GM12801 (cell line): ENCODE measurements around the gene CXCL14.

Experiments
- TF ChIP-seq, protein P1 (sequence below): IDR thresholded peaks from one replicate; pipeline ENCODE4 v1.5.1; 2011; ENCODE audit warnings: control low read depth; ENCODE audit not compliant: insufficient read length; ENCODE audit errors: extremely low read depth

Gene CXCL14

DNA sequence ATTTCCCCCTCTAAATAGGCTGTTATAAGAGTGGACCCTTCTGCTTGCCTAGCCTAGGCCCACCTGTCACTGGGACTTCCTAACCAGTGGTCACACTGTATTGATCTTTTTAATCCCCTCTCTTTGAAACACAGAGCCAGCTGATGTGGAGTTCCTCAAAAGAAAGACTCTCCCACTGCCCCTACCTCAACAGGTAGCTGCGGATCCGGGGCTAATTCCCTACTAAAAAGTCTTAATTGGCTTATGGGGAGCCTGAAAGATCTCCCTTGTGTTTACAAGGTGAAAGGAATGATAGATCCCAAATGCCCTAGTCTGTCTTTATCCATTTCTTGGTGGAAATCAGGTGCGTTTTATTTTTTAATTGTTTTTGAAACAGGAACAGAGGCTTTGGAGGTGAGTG is 45.0 kb downstream of the CXCL14 start:
- TF ChIP-seq, protein P1, sequence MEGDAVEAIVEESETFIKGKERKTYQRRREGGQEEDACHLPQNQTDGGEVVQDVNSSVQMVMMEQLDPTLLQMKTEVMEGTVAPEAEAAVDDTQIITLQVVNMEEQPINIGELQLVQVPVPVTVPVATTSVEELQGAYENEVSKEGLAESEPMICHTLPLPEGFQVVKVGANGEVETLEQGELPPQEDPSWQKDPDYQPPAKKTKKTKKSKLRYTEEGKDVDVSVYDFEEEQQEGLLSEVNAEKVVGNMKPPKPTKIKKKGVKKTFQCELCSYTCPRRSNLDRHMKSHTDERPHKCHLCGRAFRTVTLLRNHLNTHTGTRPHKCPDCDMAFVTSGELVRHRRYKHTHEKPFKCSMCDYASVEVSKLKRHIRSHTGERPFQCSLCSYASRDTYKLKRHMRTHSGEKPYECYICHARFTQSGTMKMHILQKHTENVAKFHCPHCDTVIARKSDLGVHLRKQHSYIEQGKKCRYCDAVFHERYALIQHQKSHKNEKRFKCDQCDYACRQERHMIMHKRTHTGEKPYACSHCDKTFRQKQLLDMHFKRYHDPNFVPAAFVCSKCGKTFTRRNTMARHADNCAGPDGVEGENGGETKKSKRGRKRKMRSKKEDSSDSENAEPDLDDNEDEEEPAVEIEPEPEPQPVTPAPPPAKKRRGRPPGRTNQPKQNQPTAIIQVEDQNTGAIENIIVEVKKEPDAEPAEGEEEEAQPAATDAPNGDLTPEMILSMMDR = no peak

DNA sequence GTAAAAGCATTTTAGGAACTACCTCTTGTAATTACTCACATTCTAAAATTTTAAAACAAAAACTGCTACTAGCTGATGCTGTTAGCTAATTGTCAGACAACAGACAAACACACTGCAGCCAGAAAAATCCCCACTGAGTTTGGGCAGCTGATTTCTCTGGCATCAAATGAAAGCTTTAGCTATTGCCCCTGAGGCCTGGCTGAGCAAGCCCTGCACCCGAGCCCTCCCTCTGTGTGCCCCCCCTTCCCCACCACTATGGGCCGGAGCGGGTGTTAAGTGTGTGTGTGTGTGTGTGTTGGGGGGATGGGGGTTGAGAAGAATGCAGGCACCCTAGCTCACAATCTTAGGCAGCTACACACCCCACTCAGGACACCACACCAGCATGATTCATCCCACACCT is 45.5 kb downstream of the CXCL14 start:
- TF ChIP-seq, protein P1 = no peak

DNA sequence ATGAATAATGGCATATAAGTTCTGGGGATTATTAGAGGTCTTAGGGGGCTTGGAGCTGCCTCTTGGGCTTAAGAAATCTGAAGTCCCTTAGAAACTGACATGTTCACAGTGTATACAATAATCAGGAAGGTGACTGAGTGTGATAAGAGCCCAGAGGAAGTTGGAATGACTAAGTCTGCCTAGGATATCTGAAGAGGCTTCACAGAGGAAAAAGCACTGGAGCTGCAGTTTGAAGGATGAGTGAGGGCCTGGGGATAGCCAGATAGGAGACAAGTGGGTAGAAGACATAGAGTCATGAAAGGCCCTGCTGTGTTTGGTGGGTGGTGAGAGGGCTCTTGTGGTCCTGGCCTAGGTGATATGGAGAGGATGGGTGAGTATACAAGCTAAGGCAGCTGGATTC is 51.9 kb downstream of the CXCL14 start:
- TF ChIP-seq, protein P1 = no peak

DNA sequence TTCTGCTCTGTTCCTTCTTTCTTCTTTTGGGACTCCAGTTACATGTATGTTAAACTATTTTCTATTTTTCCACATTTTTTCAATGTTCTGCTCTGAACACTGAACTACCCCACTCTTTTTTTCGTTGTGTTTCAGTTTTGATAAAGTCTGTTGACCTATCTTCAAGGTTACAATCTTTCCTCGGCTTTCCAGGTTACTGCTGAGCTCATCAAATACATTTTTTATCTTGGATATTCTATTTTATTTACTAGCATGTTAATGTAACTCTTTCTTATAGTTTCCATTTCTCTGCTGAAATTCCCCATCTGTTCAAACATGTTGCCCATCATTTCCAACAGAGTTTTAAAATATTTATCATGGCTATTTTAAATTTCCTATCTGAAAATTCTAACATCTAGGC is 56.8 kb downstream of the CXCL14 start:
- TF ChIP-seq, protein P1 = no peak
